DOHH2 (cell line): Measurements from ENCODE around the gene CNTNAP2.

Experiments
- H3F3A ChIP-seq: fragments of 200-600 bp; sonication (generic), shearing (Covaris generic); 2 replicates; pipeline ENCODE4 v1.6.0; 2016; ENCODE audit warnings: antibody characterized with exemption, mild to moderate bottlenecking; ENCODE audit not compliant: control insufficient read depth, insufficient read depth
- H3K27ac ChIP-seq: fragments of 200-600 bp; sonication (generic); 2 replicates; pipeline ENCODE4 v1.5.1; 2014; ENCODE audit warnings: low read depth, mild to moderate bottlenecking, low read length, moderate library complexity
- H3K27me3 ChIP-seq: fragments of 200-600 bp; sonication (generic); 2 replicates; pipeline ENCODE4 v1.6.1; 2014; ENCODE audit warnings: mild to moderate bottlenecking, low read length, mixed read lengths; ENCODE audit not compliant: control insufficient read depth
- H3K36me3 ChIP-seq: fragments of 200-600 bp; sonication (generic); 2 replicates; pipeline ENCODE4 v1.6.1; 2014; ENCODE audit warnings: mild to moderate bottlenecking, low read length, moderate library complexity, mixed read lengths; ENCODE audit not compliant: control insufficient read depth
- H3K4me1 ChIP-seq: fragments of 200-600 bp; sonication (generic); 2 replicates; pipeline ENCODE4 v1.6.1; 2014; ENCODE audit warnings: mild to moderate bottlenecking, low read length, mixed read lengths; ENCODE audit not compliant: control insufficient read depth
- H3K4me2 ChIP-seq: fragments of 200-600 bp; sonication (generic); 2 replicates; pipeline ENCODE4 v1.6.0; 2014; ENCODE audit warnings: mild to moderate bottlenecking, low read length, moderate library complexity
- H3K4me3 ChIP-seq: fragments of 200-600 bp; sonication (generic); 2 replicates; pipeline ENCODE4 v1.5.1; 2014; ENCODE audit warnings: mild to moderate bottlenecking, low read length, mixed read lengths
- H3K79me2 ChIP-seq: fragments of 200-600 bp; sonication (generic); 2 replicates; pipeline ENCODE4 v1.6.1; 2014; ENCODE audit warnings: mild to moderate bottlenecking, low read length, mixed read lengths; ENCODE audit not compliant: control insufficient read depth
- H3K9me2 ChIP-seq: fragments of 200-600 bp; sonication (generic); replicated peaks from 2 replicates; pipeline ENCODE4 v1.6.1; 2014; ENCODE audit warnings: mild to moderate bottlenecking, low read length, mixed read lengths; ENCODE audit not compliant: control insufficient read depth
- H3K9me3 ChIP-seq: fragments of 200-600 bp; sonication (generic); 2 replicates; pipeline ENCODE4 v1.6.1; 2014; ENCODE audit warnings: antibody characterized with exemption, low read length, mixed read lengths; ENCODE audit not compliant: control insufficient read depth, insufficient read depth
- H4K20me1 ChIP-seq: fragments of 200-600 bp; sonication (generic); 2 replicates; pipeline ENCODE4 v1.6.0; 2014; ENCODE audit warnings: low read depth, mild to moderate bottlenecking, antibody characterized with exemption, low read length, moderate library complexity; ENCODE audit not compliant: control insufficient read depth, insufficient read depth
- EZH2phosphoT487 ChIP-seq: fragments of 200-600 bp; sonication (generic); IDR thresholded peaks from 2 replicates; pipeline ENCODE4 v1.6.1; 2017; ENCODE audit warnings: borderline replicate concordance, mild to moderate bottlenecking, antibody characterized with exemption, low read length, moderate library complexity, mixed read lengths
- TF ChIP-seq, protein P1 (sequence below): fragments of 200-600 bp; sonication (generic); IDR thresholded peaks from one replicate; pipeline ENCODE4 v1.5.1; 2014; ENCODE audit warnings: antibody characterized with exemption, mild to moderate bottlenecking, low read depth, low read length; ENCODE audit not compliant: poor library complexity, severe bottlenecking

The CNTNAP2 gene

DNA sequence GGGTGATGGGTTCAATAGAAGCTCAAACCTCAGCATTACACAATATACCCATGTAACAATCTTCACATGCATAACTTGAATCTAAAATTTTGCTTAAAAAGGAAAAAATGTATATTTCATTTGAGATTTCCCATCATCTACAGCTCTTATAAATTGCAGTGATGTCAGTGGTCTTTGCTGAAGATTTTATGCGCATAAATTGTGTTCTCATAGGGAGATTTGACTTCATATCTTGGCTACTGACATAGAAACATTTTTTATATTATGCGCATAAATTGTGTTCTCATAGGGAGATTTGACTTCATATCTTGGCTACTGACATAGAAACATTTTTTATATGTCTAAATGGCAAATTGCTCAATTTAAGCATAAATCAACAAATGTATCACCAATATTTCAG, 1348.6 kb downstream of the CNTNAP2 start:
- Histone ChIP-seq H3K4me3 (no peak overlapping the region), H3K9me2 (no peaks in the 10 kb centered on the region), H3K9me3 (no peaks in the 10 kb centered on the region), H4K20me1 (no peaks in the 10 kb centered on the region), H3K4me1 (no peaks in the 10 kb centered on the region), H3K27me3 (no peaks in the 10 kb centered on the region), H3K36me3 (no peaks in the 10 kb centered on the region), H3K79me2 (no peaks in the 10 kb centered on the region), H3K27ac (no peak overlapping the region), H3F3A (no peaks in the 10 kb centered on the region), H3K4me2 (no peak overlapping the region)
- TF ChIP-seq, protein P1, sequence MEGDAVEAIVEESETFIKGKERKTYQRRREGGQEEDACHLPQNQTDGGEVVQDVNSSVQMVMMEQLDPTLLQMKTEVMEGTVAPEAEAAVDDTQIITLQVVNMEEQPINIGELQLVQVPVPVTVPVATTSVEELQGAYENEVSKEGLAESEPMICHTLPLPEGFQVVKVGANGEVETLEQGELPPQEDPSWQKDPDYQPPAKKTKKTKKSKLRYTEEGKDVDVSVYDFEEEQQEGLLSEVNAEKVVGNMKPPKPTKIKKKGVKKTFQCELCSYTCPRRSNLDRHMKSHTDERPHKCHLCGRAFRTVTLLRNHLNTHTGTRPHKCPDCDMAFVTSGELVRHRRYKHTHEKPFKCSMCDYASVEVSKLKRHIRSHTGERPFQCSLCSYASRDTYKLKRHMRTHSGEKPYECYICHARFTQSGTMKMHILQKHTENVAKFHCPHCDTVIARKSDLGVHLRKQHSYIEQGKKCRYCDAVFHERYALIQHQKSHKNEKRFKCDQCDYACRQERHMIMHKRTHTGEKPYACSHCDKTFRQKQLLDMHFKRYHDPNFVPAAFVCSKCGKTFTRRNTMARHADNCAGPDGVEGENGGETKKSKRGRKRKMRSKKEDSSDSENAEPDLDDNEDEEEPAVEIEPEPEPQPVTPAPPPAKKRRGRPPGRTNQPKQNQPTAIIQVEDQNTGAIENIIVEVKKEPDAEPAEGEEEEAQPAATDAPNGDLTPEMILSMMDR, result no peak
- no peak for TF ChIP-seq EZH2phosphoT487

DNA sequence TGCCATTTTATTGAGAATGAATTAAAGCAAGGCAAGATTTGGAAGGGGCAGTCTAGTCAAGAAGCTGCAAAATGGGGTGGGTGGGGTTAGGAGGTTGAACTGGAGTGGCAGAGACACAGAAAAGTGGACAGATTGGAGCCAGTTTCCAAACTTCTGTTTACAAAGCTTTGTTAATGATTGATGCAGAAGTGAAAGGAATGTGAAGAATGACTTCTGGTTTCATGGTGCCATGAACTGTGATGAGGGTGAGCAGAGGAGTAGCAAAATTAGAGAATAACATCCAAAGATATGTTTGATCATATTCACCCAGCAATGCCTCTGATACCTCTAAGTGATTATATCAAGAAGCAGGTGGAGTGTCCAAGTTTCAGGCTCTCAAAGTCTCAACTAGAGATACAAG, 1356.0 kb downstream of the CNTNAP2 start:
- no peak overlapping the region for H3K4me2 ChIP-seq
- no peaks in the 10 kb centered on the region for H3K9me2 ChIP-seq
- no peaks in the 10 kb centered on the region for H3K27me3 ChIP-seq
- H3K4me1 ChIP-seq, result no peaks in the 10 kb centered on the region
- H3F3A ChIP-seq, result no peaks in the 10 kb centered on the region
- TF ChIP-seq, protein P1, result no peak
- no peak for TF ChIP-seq EZH2phosphoT487
- no peaks in the 10 kb centered on the region for H3K9me3 ChIP-seq
- no peaks in the 10 kb centered on the region for H3K79me2 ChIP-seq
- H3K4me3 ChIP-seq, result no peak overlapping the region
- no peak overlapping the region for H3K27ac ChIP-seq
- no peaks in the 10 kb centered on the region for H3K36me3 ChIP-seq
- H4K20me1 ChIP-seq, result no peaks in the 10 kb centered on the region

DNA sequence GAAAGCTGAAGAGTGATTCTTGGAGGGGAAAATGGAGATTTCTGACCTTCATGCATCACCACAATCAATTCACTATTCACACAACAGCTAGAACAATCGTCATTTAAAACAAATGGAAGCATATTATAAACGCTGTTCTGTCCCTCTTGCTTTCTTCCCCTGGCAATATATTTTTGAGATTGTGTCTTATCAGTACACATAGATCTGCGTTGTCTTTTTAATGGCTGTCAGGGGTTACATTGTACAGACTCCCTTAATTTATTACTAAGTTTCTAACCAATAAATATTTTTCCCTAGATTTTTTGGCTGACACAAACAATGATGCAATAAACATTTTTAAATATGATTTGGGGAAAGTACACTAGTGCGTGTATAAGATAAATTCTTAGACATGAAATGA, 1358.3 kb downstream of the CNTNAP2 start:
- H3K4me1 ChIP-seq, result no peaks in the 10 kb centered on the region
- no peak overlapping the region for H3K27ac ChIP-seq
- no peak overlapping the region for H3K4me2 ChIP-seq
- no peaks in the 10 kb centered on the region for H4K20me1 ChIP-seq
- no peaks in the 10 kb centered on the region for H3K79me2 ChIP-seq
- no peaks in the 10 kb centered on the region for H3K9me2 ChIP-seq
- no peak overlapping the region for H3K4me3 ChIP-seq
- no peaks in the 10 kb centered on the region for H3K27me3 ChIP-seq
- H3K9me3 ChIP-seq, result no peaks in the 10 kb centered on the region
- no peak for TF ChIP-seq EZH2phosphoT487
- H3K36me3 ChIP-seq, result no peaks in the 10 kb centered on the region
- no peaks in the 10 kb centered on the region for H3F3A ChIP-seq

DNA sequence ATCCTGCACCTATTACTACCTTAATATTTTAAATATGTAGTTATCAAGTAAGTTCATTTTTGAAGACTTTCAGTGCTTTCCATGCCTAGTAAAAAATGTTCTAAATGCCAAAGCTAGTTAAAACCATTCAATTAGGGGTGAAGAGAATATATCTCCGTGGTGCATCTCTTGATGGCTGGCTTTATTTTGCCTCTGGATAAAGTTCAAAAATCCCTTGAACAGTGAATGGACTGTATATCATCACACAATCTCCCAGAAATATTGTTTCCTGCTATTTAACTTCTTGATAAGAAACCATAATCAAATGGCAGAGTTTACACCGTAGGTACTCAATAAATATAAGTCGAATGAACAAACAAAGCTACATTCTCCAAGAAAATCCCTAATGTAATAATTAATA, 1360.9 kb downstream of the CNTNAP2 start:
- Histone ChIP-seq H3K4me3 (no peak overlapping the region), H3F3A (no peaks in the 10 kb centered on the region), H3K4me1 (no peaks in the 10 kb centered on the region), H4K20me1 (no peaks in the 10 kb centered on the region), H3K79me2 (no peaks in the 10 kb centered on the region), H3K27me3 (no peaks in the 10 kb centered on the region), H3K9me2 (no peaks in the 10 kb centered on the region), H3K36me3 (no peaks in the 10 kb centered on the region), H3K27ac (no peak overlapping the region), H3K9me3 (no peaks in the 10 kb centered on the region), H3K4me2 (no peak overlapping the region)
- TF ChIP-seq, protein P1, result no peak
- TF ChIP-seq EZH2phosphoT487, result no peak
